HepG2 (cell line): ENCODE data around the gene PPM1M. TPM values are rescaled to one million over a fixed set of nuclear protein-coding genes. Genes with fewer than 3 reads are reported as not detected.

Source experiments
- AFF4 ChIP-seq: sonication (generic); formaldehyde crosslinking; IDR thresholded peaks from 2 replicates; pipeline ENCODE4 v1.4.0; 2020; ENCODE audit warnings: missing genetic modification reagents
- AGO1 ChIP-seq: fragments of 200-400 bp; formaldehyde crosslinking; IDR thresholded peaks from 2 replicates; pipeline ENCODE4 v1.6.1; 2017; ENCODE audit warnings: mild to moderate bottlenecking, low read depth, low read length, moderate library complexity; ENCODE audit not compliant: poor library complexity, severe bottlenecking
- HOMEZ ChIP-seq: IDR thresholded peaks from 2 replicates; pipeline ENCODE4 v1.6.1; 2016; ENCODE audit warnings: low read depth
- MAFG ChIP-seq: sonication (generic); formaldehyde crosslinking; IDR thresholded peaks from 2 replicates; pipeline ENCODE4 v1.5.1; 2020; ENCODE audit warnings: mild to moderate bottlenecking, missing genetic modification reagents
- NFIB ChIP-seq: sonication (generic); formaldehyde crosslinking; IDR thresholded peaks from 2 replicates; pipeline ENCODE4 v1.9.0; 2021; ENCODE audit warnings: missing genetic modification reagents, mild to moderate bottlenecking, borderline replicate concordance
- NR3C1 ChIP-seq: sonication (generic); formaldehyde crosslinking; IDR thresholded peaks from 2 replicates; pipeline ENCODE4 v1.4.0; 2020; ENCODE audit warnings: missing genetic modification reagents
- REL ChIP-seq: sonication (generic); formaldehyde crosslinking; conservative IDR thresholded peaks from 2 replicates; pipeline ENCODE4 v1.8.0; 2022; ENCODE audit warnings: mild to moderate bottlenecking, missing genetic modification reagents, moderate library complexity
- RFXANK ChIP-seq: IDR thresholded peaks from 2 replicates; pipeline ENCODE4 v1.6.1; 2016
- TBX3 ChIP-seq: fragments of 450-650 bp; IDR thresholded peaks from 2 replicates; pipeline ENCODE4 v1.6.1; 2017; ENCODE audit warnings: antibody characterized with exemption, mild to moderate bottlenecking, inconsistent platforms, borderline replicate concordance
- TFDP1 ChIP-seq: IDR thresholded peaks from 2 replicates; pipeline ENCODE4 v1.6.1; 2016; ENCODE audit warnings: missing compliant biosample characterization, missing genetic modification reagents, borderline replicate concordance
- TRIM24 ChIP-seq: sonication (generic); formaldehyde crosslinking; IDR thresholded peaks from 2 replicates; pipeline ENCODE4 v1.8.0; 2022; ENCODE audit warnings: mild to moderate bottlenecking, missing genetic modification reagents
- ZBTB8A ChIP-seq: sonication (generic); formaldehyde crosslinking; IDR thresholded peaks from 2 replicates; pipeline ENCODE4 v1.4.0; 2020; ENCODE audit warnings: mild to moderate bottlenecking, low read depth, missing genetic modification reagents, borderline replicate concordance
- ZFAT ChIP-seq: sonication (generic); formaldehyde crosslinking; conservative IDR thresholded peaks from 2 replicates; pipeline ENCODE4 v1.8.1; 2023; ENCODE audit warnings: missing genetic modification reagents, inconsistent platforms
- ZNF432 ChIP-seq: sonication (generic); formaldehyde crosslinking; IDR thresholded peaks from 2 replicates; pipeline ENCODE4 v1.5.0; 2020; ENCODE audit warnings: missing genetic modification reagents, mild to moderate bottlenecking, borderline replicate concordance
- ZNF710 ChIP-seq: sonication (generic); formaldehyde crosslinking; IDR thresholded peaks from 2 replicates; pipeline ENCODE4 v1.5.0; 2020; ENCODE audit warnings: mild to moderate bottlenecking, missing genetic modification reagents, borderline replicate concordance
- ZNF720 ChIP-seq: sonication (generic); formaldehyde crosslinking; IDR thresholded peaks from 2 replicates; pipeline ENCODE4 v1.4.0; 2020; ENCODE audit warnings: missing genetic modification reagents
- ZNF749 ChIP-seq: sonication (generic); formaldehyde crosslinking; IDR thresholded peaks from 2 replicates; pipeline ENCODE4 v1.8.0; 2022; ENCODE audit warnings: mild to moderate bottlenecking, missing genetic modification reagents, moderate library complexity, borderline replicate concordance
- ZNF766 ChIP-seq: sonication (generic); formaldehyde crosslinking; IDR thresholded peaks from 2 replicates; pipeline ENCODE4 v1.5.0; 2020; ENCODE audit warnings: missing genetic modification reagents, borderline replicate concordance
- ZNF777 ChIP-seq: sonication (generic); formaldehyde crosslinking; IDR thresholded peaks from 2 replicates; pipeline ENCODE4 v1.4.0; 2020; ENCODE audit warnings: missing genetic modification reagents
- ZSCAN21 ChIP-seq: sonication (generic); formaldehyde crosslinking; IDR thresholded peaks from 2 replicates; pipeline ENCODE4 v1.8.0; 2022; ENCODE audit warnings: mild to moderate bottlenecking, missing genetic modification reagents, moderate library complexity, borderline replicate concordance
- polyA plus RNA-seq, 8 experiments: library from polyadenylated mRNA; depleted of rRNA in 3 of 8; stranded (reverse) in 7 of 8; unstranded in 1 of 8; fragments of >200 nt; fragmentation: Illumina TruSeq in 4 of 8; extraction: Trizol in 4 of 8; gene quantifications; 2 replicates each; pipeline versions ENCODE4 v1.2.1 to v1.2.3, GENCODE V29; 2011 to 2016; ENCODE audit warnings: low read depth in 4 of 8, missing spikeins in 1 of 8, mixed read lengths in 1 of 8; ENCODE audit not compliant: insufficient read depth in 1 of 8
- total RNA-seq, 5 experiments: library from RNA; depleted of rRNA; stranded (reverse); fragments of >200 nt; fragmentation: Illumina TruSeq; extraction: Trizol; gene quantifications; 2 replicates each; pipeline ENCODE4 v1.2.3, GENCODE V29; 2016; ENCODE audit warnings: low read depth in 1 of 5

Gene PPM1M
- total and polyA plus RNA-seq, 2 of the 13 experiments (the other 11 are each of a cell fraction or from before 2014, with no cell fraction given) = 2.5 to 5.9 TPM

- TF ChIP-seq AFF4 (CRISPR knock-in tag) (no peak), HOMEZ (CRISPR knock-in tag) (0 out of 2 replicates have a peak, but pooled peaks have one; percentile 20), ZBTB8A (CRISPR knock-in tag) (no peak), ZNF720 (CRISPR knock-in tag) (no peak), TFDP1 (CRISPR knock-in tag) (0 out of 2 replicates have a peak, but pooled peaks have one; percentile 22), NR3C1 (no peak), ZFAT (CRISPR knock-in tag) (no peak), ZNF710 (no peak), REL (CRISPR knock-in tag) (no peak), RFXANK (CRISPR knock-in tag) (no peak), ZSCAN21 (CRISPR knock-in tag) (no peak), ZNF432 (no peak), MAFG (CRISPR knock-in tag) (no peak), ZNF766 (CRISPR knock-in tag) (no peak), NFIB (CRISPR knock-in tag) (no peak), AGO1 (no peak), TRIM24 (CRISPR knock-in tag) (no peak), ZNF749 (peak; percentile 74; the same call in 1 of the 2 replicates), ZNF777 (no peak), TBX3 (no peak)
These were observed 47.5 kb upstream of the PPM1M start, which contains the start of gene ALAS1 (continued) for GRCh38 chr3:52197842-52198625.
